Upper lobe of right lung (tissue), 1 donor: ENCODE data around the gene TEKTIP1. TPM values are rescaled to one million over a fixed set of nuclear protein-coding genes. Genes with fewer than 3 reads are reported as not detected.

ENCODE experiments used
- ATAC-seq: fragments of 200-7000 bp; cut with Tn5 transposase; one replicate; pipeline ENCODE4 v1.9.1; 2020; ENCODE audit warnings: mild to moderate bottlenecking, moderate library complexity
- DNase-seq: peaks from one replicate; pipeline ENCODE4 v3.0.0-alpha.2; 2020
- H3K27ac ChIP-seq: fragments of 200-600 bp; one replicate; pipeline ENCODE4 v1.8.0; 2022
- H3K27me3 ChIP-seq: fragments of 200-600 bp; one replicate; pipeline ENCODE4 v1.8.0; 2022; ENCODE audit warnings: mild to moderate bottlenecking
- H3K36me3 ChIP-seq: fragments of 200-600 bp; one replicate; pipeline ENCODE4 v1.8.0; 2022
- H3K4me1 ChIP-seq: fragments of 200-600 bp; one replicate; pipeline ENCODE4 v1.8.0; 2022
- H3K4me3 ChIP-seq: fragments of 200-600 bp; one replicate; pipeline ENCODE4 v1.8.0; 2022; ENCODE audit warnings: mild to moderate bottlenecking
- H3K9me3 ChIP-seq: fragments of 200-600 bp; one replicate; pipeline ENCODE4 v1.8.0; 2022
- CTCF ChIP-seq: fragments of 200-600 bp; IDR thresholded peaks from one replicate; pipeline ENCODE4 v1.8.0; 2022; ENCODE audit warnings: antibody characterized with exemption
- intact Hi-C: fragments of 100-400 bp; cut with DNase I; formaldehyde crosslinking; loops from one replicate; pipeline ENCODE4 v1.11.0; 2022
- total RNA-seq: library from RNA; stranded (reverse); fragmentation: NEBNext Ultra II Directional; extraction: Animal tissue kit (Norgen Biotek cat#: 25700); gene quantifications from one replicate; pipeline ENCODE4 v1.2.1, GENCODE V29; 2021
- donor health status: DM: no; HTN: yes; CAD: no; lungs with severe emphysema.

TEKTIP1 gene
- total RNA-seq, 1 donor from 2014 or later: 3.2 TPM

GRCh38 chr19:3554254-3555083, 15.5 kb downstream of the TEKTIP1 start:
- H3K36me3 ChIP-seq: no peaks in the 10 kb centered on the region
- peak overlapping the region; percentile 13 for H3K4me3 ChIP-seq
- DNase-seq (no peak), ATAC-seq (no peak)
- H3K9me3 ChIP-seq: no peaks in the 10 kb centered on the region
- no peak for TF ChIP-seq CTCF
- intact Hi-C loops: no loop called here
- no peaks in the 10 kb centered on the region for H3K27me3 ChIP-seq
- peaks cover 22% of the 10 kb centered on the region for H3K4me1 ChIP-seq
- peak overlapping the region; percentile 55 for H3K27ac ChIP-seq

- H3K36me3 ChIP-seq: no peaks in the 10 kb centered on the region
- no peaks in the 10 kb centered on the region for H3K9me3 ChIP-seq
- no peak overlapping the region for H3K27ac ChIP-seq
- peak overlapping the region; percentile 80 for H3K4me3 ChIP-seq
- ATAC-seq (no peak), DNase-seq (no peak)
- intact Hi-C loops: no loop called here
- H3K27me3 ChIP-seq: no peaks in the 10 kb centered on the region
- H3K4me1 ChIP-seq: peaks cover 22% of the 10 kb centered on the region
- no peak for TF ChIP-seq CTCF
These were observed 16.9 kb downstream of the TEKTIP1 start for GRCh38 chr19:3555653-3556422.

GRCh38 chr19:3556423-3556977, 17.5 kb downstream of the TEKTIP1 start:
- TF ChIP-seq CTCF: no peak
- no peak for DNase-seq
- H3K27ac ChIP-seq: peak overlapping the region; percentile 77
- H3K4me3 ChIP-seq: peak overlapping the region; percentile 80
- no peaks in the 10 kb centered on the region for H3K27me3 ChIP-seq
- intact Hi-C loops: no loop called here
- peaks cover 22% of the 10 kb centered on the region for H3K4me1 ChIP-seq
- H3K36me3 ChIP-seq: no peaks in the 10 kb centered on the region
- ATAC-seq: no peak
- no peaks in the 10 kb centered on the region for H3K9me3 ChIP-seq

- intact Hi-C loops: no loop called here
- Histone ChIP-seq H3K4me3 (peak overlapping the region; percentile 80), H3K4me1 (peaks cover 22% of the 10 kb centered on the region), H3K36me3 (no peaks in the 10 kb centered on the region), H3K27me3 (no peaks in the 10 kb centered on the region), H3K27ac (peak overlapping the region; percentile 77), H3K9me3 (no peaks in the 10 kb centered on the region)
- TF ChIP-seq CTCF: no peak
- DNase-seq: peak; percentile 79
- peak; percentile 21 for ATAC-seq
These were observed 18.0 kb downstream of the TEKTIP1 start for GRCh38 chr19:3556978-3557460.

- peak within 1 kb of the TSS; percentile 77 for H3K27ac ChIP-seq
- H3K9me3 ChIP-seq: no peaks in the 10 kb centered on the region
- no peaks in the 10 kb centered on the region for H3K36me3 ChIP-seq
- no peaks in the 10 kb centered on the region for H3K27me3 ChIP-seq
- peak; percentile 97 for DNase-seq
- peak within 1 kb of the TSS; percentile 80 for H3K4me3 ChIP-seq
- intact Hi-C loops: no loop called here
- peak; percentile 96 for ATAC-seq
- TF ChIP-seq CTCF: no peak
- peaks cover 22% of the 10 kb centered on the region for H3K4me1 ChIP-seq
These were observed 18.7 kb downstream of the TEKTIP1 start, which contains the start of gene MFSD12 for GRCh38 chr19:3557461-3558248. Gene MFSD12, minus strand, starts transcription at chr19:3557586. Its CDS starts 183 bp downstream, at chr19:3557403.
